HG03139 (cell line): ENCODE results near the gene INPP4A.

ENCODE experiments used
- ATAC-seq: cut with Tn5 transposase; IDR thresholded peaks from one replicate; pipeline ENCODE4 v1.9.1; 2021; ENCODE audit not compliant: unreplicated experiment

Gene INPP4A

DNA sequence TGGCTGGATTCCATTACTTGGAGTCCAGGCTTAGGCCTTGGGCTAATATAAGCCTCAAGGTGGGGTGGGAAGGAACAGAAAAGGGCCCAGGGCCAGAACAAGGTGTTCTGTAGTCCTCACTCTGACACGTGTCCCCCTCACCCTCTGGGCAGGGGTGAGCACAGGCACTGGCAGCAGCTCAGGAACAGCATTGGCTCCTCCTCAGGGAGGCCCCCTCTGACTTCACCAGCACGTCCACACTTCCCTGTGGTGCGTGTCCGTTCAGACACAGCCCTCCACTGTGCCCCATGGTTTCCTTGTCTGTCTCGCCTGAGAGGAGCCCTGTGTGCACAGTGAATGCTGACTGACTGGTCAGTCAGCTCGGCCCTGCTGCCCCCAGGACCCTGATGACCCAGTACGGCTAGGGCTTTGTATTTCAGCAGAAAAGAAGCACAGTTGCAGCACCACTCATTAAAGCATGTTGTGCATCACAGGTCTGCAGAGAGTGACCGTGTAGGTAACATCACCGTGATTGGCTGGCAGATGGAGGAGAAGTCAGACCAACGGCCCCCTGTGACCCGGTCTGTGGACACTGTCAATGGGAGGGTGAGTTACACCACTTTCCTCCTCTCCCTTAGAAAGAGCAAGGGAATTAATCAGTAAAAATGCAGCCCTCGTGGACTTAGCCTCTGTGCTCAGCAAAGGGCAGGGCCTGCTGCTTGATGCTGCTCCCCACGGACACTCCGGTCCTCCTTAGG, 92.9 kb downstream of the INPP4A start:
- no peak for ATAC-seq

DNA sequence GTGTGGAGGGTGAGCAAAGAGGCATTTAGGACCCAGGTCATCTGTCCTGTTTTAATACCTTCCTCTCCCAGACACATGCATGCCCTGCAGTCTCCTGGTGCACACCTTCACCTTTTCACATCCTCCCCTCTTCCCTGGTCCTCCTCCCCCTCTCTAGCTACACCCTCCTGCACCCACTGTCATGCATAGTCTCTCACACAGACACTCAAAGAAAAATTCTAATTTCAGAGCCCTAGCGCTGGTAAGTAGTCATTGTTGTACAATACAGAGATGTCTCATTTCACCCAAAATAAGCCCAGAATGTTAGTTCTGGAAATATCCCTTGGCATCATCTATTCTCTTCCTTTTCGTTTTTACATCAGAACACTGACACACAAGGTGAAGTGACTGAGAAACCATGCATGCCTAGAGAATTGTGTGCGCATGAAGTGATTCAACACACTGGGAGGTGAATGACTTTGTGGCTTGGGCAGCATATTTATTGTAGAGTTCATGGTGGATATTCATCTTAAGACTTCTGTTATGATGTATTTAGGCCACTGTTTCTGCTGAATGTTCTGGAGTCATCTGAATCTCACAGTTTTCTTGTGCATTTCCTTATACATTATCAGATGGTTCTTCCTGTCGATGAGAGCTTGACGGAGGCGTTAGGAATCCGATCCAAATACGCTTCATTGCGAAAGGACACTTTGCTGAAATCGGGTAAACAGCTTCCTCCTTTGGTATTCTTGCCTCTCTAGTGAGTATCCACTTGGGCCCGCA, 93.8 kb downstream of the INPP4A start:
- ATAC-seq = no peak

DNA sequence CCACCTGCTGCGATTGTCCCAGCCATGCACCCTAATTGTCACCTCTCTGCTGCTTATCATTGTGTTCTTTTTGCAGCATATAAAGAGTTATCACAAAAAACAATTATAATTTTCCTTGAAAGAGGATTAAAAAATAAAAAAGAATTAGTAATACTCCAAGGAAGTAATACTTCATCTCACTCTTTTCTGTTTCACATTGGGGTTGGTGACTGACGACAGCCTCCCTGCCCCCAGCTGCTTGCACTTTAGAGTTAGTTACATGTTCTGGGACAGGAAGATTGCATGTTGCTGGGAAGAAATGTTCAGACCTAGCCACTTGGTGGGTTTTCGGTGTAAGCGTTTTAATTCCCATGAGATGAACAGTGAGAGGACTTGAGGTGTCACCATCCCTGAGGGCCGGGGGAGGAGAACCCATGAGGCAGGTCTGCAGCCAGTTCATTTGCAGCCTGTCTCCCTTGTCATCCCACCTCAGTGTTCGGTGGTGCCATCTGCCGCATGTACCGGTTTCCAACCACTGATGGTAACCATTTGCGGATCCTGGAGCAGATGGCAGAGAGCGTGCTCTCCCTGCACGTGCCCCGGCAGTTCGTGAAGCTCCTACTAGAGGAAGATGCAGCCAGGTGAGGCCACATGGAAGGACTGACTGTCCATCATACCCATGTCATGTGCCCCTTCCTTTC, 94.5 kb downstream of the INPP4A start:
- ATAC-seq = no peak

DNA sequence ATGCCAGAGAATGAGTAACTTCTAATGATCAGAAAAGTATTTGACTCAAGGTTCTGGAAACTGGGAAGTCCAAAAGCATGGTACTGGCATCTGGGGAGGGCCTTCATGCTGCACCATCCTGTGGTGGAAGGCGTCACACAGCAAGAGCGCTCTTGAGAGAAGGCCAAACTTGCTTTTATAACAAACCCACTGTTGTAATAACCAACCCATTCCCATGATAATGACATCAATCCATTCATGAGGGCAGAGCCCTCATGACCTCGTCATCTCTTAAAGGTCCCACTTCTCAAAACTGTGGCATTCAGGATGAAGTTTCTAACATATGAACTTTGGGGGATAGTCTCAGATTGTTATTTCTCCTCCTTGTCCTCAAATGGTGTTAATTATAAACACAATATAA, 95.9 kb downstream of the INPP4A start:
- ATAC-seq = no peak

DNA sequence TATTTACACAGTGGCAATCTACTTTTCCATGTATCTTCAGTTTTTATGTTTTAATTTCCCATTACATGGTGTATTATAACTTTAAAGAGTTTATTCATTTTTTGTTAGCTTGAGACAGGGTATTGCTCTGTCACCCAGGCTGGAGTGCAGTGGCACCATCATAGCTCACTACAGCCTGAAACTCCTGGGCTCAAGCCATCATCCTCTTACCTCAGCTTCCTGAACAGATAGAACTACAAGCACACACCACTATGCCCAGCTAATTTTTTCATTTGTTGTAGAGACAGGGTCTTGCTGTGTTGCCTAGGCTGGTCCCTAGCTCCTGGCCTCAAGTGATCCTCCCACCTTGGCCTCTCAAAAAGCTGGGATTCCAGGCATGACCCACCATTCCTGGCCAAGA, 96.8 kb downstream of the INPP4A start:
- ATAC-seq = no peak

DNA sequence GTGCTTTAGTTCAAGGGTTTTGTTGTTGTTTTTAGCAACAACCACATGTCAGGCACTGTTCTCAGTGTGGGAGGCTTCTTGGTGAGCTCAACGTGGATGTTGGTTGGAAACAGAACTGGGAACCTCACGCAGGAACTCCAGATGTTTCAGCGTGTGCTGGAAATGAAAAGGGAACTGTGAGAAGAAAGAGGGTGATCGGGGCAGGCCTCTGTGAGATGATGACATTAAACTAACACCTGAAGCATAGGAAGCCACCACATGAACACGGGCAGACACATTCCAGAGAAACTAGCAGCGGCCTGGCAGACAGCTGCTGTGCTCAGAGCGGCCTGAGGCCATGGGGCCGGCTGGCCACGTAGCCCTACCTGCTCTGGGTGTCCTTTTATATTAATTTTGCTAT, 97.2 kb downstream of the INPP4A start:
- no peak for ATAC-seq

DNA sequence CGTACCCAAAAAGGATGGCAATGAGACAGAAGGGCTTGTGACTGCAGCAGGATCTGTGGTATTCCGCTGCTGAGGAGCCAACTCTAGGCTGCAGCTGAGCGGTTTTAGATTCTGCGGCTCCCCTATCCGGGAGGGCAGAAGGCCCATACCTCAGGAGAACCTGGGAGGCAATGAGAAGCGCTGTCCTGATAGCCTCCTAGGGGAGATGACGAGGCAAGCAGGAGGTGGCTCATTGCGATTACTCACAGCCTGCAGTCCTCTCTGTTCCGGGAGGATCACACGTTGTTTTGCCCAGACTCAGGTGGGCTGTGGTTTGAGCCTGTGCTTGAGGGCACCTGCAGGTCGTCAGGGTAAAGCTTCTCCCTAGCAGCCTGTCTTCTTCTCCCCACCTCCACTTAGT, 98.6 kb downstream of the INPP4A start:
- ATAC-seq = no peak

DNA sequence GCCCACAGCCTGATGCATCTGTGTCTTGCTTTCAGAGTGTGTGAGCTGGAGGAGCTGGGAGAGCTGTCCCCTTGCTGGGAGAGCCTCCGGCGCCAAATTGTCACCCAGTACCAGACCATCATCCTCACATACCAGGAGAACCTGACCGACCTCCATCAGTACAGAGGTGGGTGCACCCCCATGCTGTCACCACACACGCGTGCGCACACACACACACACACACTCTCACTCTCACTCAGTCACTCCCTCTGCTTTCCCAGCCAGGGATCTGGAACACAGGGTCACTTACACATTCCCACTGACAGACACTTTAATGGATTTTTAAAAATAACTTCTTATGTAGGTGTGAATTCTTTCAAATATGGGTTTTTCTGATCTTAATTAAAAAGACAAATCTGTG, 99.2 kb downstream of the INPP4A start:
- no peak for ATAC-seq

DNA sequence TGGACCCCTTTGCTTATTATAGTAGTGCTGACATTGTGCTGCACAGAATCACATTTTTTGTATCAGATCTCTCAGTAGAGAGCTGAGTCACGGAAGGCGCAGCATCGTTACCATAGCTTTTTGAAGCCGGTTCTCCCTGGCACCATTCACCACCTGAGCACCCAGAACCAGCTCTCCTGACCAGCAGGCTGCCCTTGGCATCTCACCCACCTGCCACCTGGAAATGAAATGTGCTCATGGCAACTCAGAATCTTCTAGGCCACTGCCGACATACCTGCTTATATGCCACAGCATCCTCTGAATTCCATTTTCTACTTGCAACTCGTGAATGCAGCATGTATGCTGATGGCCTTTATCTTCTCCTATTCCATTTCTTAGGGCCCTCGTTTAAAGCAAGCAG, 100.9 kb downstream of the INPP4A start:
- no peak for ATAC-seq

DNA sequence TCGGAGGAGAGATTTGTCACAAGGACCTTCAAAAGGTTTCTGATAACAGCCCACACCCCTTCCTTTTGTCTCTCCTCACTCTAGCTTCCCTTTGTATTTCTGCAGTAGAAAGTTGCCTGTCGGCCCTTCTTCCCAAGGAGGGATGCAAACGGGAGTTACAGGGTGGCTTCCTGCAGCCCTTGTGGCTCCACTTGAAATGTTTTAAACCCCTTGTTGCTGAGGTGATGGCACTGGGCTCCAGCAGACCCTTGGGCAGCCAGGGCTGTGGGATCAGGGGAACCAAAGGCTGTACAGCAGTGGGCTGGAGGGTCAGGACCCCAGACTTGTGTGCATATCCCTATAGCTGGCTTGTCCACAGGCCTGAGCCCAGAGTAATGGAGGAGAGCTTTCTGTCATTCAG, 101.5 kb downstream of the INPP4A start:
- no peak for ATAC-seq

DNA sequence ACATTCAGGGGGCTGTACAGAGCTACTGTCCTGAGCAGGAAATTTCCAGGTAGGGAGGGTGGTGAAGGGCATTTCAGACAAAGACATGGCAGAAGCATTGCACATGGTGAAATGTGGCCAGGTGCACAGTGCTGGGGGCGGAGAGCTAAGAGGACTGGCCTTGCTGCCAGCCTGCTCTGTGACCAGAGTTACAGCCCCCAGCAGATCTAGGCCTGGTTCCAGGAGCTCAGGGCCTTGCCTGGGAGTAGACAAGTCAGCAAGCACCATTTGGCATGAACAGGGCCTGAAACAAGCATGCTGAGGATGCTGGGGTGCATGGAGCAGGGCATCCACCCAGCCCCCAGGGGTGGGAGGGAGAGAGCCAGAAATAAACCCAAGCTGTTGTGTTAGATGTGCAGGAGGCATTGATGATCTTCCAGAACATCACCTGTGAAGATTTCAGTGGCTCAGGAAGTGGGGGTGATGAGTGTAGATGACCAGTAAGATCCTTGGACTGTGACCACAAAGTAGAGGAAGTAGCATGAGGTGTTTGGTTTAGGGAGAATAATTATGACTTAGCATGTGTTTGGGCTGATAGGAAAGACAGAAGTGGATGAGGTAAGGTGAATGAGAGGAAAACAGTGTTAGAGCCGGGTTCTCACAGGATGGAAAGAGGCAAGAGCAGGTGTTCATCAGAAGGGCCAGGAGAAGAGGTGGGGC, 102.6 kb downstream of the INPP4A start:
- ATAC-seq = no peak

DNA sequence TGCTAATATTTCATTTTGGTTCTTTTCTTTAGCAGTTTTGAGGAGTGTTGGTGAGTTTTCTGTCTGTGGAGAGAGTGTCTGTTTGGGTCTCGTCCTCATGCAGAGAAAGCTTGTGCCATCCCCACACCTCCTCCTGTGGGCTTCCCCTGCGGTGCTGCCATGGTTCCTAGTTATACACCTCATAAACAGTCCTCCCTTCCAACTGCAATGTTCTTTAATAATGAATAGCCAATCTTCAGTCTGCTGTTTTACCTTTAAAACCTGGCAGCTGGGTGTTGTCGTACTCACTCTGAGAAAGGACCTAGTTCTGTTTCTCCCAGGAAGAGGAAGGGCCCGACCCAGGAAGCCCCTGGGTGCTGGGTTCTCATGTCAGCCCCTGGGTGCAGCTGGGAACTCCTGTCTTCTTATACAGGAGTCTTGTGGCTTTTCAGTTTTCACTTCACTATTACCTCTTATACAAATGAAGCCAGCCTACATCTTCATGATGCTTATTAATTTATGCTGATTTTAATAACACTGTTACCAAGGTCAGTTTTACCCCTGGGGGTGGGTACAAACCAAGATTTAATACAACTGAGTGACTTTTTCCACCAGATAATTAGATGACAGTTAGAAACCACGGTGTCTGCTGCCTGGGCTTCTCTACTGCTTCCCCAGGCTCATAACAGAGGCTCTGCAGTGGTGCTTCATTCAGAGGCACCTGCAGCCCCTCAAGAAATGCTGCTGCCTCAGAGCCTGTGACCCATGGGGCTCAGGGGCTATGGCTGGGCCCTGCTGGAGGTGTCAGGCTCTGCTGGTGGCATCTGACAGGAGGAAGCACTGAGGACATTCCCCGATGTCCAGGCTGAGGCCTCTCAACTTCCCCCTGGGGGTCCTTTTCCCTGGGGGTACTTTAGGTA, 104.5 kb downstream of the INPP4A start:
- ATAC-seq = no peak

DNA sequence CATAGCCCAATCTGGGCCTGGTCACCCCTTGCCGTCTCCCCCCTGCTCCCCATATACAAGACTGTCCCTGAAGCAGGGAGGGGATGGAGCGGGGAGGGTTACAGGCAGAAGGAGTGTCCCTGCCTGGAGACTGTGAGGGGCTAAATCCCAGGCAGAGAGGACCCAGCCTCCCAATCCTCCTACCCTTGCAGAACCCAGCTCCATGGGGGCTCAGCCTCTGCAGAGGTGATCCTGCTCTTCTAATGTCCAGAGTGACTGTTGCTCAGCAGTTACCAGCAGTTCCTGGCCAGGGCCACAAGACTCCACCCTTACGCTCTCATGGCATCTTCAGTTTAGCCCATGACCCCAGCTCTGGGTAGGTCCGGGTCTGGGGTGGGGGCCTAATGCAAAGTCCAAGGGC, 105.5 kb downstream of the INPP4A start:
- ATAC-seq = no peak

DNA sequence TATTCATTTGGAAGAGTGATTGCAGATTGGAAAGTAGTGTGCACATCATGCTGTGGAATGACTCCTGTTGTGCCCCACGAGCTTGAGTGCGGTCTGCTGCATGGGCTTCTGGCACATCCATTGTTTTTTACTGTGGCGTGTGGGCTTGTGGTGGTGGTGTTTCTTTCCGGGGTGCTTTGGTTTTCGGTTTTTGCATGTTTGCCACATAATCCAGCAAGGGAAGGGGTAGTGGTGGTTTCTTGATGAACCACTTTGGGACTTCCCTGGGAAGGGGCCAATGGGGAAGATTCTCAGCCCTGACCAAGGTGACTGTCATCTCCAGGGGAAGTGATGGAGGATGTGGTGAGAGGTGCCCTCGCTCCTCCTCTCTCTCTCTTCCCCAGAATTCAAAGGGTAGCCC, 106.7 kb downstream of the INPP4A start:
- ATAC-seq = no peak

DNA sequence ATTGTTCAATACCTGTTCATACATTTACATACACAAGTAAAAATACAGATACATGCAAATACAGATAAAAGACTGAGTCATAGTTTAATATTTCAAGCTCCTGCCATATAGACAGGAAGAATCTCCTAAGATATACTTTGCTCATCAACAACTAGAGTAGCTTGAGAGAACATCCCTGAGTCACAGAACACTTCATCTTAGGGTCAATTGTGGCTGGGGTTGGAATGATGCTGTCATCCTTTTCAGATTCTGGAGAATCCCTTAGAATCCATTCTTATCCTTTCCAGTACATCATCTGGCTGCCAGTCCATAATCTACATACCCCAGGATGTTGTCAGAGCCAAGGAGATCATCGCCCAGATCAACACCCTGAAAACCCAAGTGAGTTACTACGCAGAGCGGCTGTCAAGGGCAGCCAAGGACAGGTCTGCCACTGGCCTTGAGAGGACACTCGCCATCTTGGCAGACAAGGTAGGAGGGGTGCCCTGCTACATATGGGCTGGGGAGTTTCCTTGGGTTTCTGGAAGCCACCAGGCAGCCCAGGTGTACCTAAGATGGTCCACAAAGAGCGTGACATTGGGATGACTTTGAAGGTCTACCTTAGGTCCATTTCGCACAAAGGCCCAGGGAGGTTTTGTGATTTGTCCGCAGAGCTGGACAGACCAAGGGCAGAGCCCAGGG, 108.0 kb downstream of the INPP4A start:
- ATAC-seq = no peak

DNA sequence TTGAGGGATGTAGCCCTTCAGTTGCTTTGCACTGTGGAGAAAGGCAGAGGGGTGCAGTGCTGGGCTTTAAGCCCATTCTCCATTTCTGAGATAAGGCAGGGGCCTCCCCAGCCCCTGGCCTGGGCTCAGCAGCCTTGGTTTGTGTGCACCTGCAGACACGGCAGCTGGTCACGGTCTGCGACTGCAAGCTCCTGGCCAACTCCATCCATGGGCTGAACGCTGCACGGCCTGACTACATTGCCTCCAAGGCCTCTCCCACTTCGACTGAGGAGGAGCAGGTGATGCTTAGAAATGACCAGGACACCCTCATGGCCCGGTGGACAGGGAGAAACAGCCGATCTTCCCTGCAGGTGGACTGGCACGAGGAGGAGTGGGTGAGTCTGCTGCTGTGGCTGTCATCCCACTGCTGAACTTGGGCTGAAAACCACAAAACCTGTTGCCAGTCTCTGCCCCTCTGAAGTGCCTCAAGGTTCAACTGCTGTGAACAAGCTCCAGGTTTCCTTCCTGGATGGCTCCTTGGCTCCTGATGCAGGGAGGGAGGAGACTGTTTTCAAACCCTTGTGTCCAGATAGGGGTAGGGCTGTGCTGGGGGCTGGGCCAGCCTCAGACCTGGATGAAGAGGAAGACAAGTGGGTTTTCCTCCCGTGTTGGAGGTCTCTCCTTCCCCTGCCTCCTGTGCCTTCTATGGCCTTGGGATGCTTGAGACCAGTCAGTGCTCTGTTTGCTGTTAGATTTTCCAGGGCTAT, 109.6 kb downstream of the INPP4A start:
- no peak for ATAC-seq

DNA sequence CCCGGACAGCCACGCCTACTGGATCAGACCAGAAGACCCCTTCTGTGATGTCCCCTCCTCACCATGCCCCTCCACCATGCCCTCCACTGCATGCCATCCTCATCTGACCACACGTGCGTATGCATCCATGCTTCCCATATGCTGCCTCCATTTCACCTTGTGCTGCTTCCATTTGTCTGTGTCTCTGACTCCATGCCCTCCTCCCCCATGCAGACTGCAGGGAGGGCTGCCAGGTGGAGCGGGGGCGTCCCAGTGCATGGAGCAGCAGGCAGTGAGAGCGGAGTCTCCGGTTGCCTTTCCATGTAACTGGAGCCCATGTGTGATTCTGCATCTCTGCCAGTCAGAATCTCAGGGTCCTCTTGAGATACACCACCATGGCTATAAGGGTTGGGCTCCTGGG, 111.0 kb downstream of the INPP4A start:
- ATAC-seq = no peak

DNA sequence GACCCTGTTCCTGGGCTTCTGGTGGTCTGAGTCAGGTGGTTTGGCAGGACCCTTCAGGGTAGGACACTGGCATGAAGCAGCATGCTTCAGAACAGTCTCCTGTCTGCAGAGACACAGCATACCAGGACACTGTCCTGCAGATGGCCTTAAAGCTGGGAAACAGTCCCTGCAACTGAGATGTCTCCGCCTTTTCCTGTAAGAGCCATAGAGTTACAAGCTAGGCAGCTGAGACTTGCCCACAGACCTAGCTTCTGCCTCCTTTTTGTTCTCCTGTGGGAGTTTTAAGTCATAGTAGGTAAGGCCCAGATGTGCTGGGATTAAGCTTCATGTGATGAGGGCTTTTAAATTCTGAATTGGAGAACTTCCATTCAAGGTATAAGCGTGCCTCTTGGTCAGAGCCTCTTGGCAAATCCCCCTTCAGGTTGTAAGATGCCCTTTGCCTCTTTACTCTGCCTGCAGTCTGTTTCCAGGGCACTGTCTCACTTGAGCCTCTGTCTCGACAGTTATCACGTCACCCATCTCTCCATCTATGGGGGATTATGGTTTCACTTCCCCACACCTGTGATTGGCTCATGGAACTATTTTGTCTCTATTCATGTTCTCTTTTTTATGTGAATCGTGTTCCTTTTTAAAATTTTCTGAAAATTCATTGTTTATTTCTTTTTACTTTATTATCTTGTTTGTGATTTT, 111.8 kb downstream of the INPP4A start:
- no peak for ATAC-seq
